ENCODE data around the gene UFD1. TPM values are rescaled to one million over a fixed set of nuclear protein-coding genes. Genes with fewer than 3 reads are reported as not detected.

UFD1 gene
- total RNA-seq, 1 donor from 2014 or later: 41.8 TPM

DNA sequence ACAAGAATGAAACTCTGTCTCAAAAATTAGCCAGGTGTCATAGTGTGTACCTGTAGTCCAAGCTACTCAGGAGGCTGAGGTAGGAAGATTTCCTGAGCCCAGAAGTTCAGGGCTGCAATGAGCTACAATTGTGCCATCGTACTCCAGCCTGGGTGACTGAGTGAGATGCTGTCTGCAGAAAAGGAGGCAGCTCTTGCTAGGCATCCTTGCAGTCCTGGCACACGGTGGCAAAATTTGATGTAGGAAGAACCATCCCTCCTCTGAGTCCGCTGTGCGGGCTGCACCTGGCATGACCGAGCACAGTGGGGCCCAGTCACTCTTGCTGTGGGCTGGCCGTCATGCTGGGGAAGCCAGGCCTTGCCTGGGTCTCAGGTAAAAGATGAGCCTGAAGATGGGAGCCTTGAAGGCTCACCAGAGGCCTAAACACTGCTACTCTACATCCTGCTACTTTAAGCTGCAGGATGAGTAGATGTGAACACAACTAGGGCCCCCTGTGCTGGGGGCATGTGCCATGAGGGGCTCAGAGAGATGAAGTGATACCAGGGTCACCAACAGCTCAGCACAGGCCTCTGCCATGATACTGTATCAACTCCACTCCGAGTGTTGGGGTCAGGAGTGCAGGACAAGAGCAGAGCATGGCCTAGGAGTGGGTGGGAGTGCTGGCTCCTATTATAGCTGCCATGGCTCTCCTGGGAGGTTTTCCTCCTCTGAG is 19.3 kb upstream of the UFD1 start:
- H3K27ac ChIP-seq (replicated peaks): no peak overlapping the region
- TF ChIP-seq, protein P1, sequence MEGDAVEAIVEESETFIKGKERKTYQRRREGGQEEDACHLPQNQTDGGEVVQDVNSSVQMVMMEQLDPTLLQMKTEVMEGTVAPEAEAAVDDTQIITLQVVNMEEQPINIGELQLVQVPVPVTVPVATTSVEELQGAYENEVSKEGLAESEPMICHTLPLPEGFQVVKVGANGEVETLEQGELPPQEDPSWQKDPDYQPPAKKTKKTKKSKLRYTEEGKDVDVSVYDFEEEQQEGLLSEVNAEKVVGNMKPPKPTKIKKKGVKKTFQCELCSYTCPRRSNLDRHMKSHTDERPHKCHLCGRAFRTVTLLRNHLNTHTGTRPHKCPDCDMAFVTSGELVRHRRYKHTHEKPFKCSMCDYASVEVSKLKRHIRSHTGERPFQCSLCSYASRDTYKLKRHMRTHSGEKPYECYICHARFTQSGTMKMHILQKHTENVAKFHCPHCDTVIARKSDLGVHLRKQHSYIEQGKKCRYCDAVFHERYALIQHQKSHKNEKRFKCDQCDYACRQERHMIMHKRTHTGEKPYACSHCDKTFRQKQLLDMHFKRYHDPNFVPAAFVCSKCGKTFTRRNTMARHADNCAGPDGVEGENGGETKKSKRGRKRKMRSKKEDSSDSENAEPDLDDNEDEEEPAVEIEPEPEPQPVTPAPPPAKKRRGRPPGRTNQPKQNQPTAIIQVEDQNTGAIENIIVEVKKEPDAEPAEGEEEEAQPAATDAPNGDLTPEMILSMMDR (IDR thresholded peaks at IDR 0.05; ENCODE audit: borderline replicate concordance): no peak
- H3K9me3 ChIP-seq (replicated peaks): no peaks in the 10 kb centered on the region
- no peak overlapping the region for H3K4me3 ChIP-seq
- no peak for DNase-seq
- H3K4me1 ChIP-seq: no peaks in the 10 kb centered on the region
- intact Hi-C loops (cut with micrococcal nuclease): loop anchor here (5.0 kb wide), 1 partner anchor 134 kb away; no protein-coding TSS in a partner anchor
- H3K36me3 ChIP-seq: no peaks in the 10 kb centered on the region
- peaks cover 4% of the 10 kb centered on the region for H3K27me3 ChIP-seq (ENCODE audit: low read depth)

DNA sequence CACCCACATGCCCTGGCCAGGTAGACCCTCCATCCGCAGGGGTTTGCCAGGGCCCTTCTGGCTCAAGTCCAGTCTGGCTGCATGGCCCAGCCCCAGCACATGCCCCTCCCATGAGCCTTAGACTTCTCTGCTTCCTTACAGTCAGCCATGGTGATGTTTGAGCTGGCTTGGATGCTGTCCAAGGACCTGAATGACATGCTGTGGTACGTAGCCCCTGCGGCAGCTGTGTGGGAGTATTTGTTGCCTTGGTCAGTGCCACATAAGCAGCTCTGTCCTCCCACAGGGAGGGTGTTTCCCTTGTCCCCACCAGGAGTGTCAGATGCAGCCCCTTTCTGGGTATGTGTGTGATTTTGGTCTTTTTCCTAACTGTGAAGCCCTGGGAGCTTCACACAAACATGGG is 18.3 kb upstream of the UFD1 start:
- no peak for DNase-seq
- H3K27me3 ChIP-seq (ENCODE audit: low read depth): peaks cover 4% of the 10 kb centered on the region
- no peaks in the 10 kb centered on the region for H3K36me3 ChIP-seq
- H3K4me3 ChIP-seq: no peak overlapping the region
- H3K4me1 ChIP-seq: no peaks in the 10 kb centered on the region
- TF ChIP-seq, protein P1 (IDR thresholded peaks at IDR 0.05; ENCODE audit: borderline replicate concordance): no peak
- H3K27ac ChIP-seq (replicated peaks): no peak overlapping the region
- intact Hi-C loops (cut with micrococcal nuclease): loop anchor here (5.0 kb wide), 1 partner anchor 135 kb away; no protein-coding TSS in a partner anchor
- no peaks in the 10 kb centered on the region for H3K9me3 ChIP-seq (replicated peaks)

DNA sequence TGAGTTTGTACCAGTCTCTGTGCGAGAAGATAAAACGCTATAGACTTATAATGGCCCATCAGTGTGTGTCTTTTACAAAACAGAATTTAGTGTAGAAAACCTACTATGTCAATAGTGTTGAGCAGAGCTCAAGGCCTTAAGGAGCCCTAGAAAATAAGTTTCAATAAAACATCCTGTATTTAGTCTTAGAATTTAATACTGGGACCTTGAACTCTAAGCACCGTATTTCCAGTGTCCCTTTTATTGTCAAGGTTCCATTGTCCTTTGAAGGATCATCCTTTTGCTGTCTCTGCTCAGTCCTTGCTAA is 17.3 kb upstream of the UFD1 start:
- Histone ChIP-seq H3K36me3 (no peaks in the 10 kb centered on the region), H3K27ac (replicated peaks) (no peak overlapping the region), H3K4me1 (no peaks in the 10 kb centered on the region), H3K27me3 (ENCODE audit: low read depth) (peaks cover 4% of the 10 kb centered on the region), H3K9me3 (replicated peaks) (no peaks in the 10 kb centered on the region), H3K4me3 (no peak overlapping the region)
- TF ChIP-seq, protein P1 (IDR thresholded peaks at IDR 0.05; ENCODE audit: borderline replicate concordance): no peak
- no peak for DNase-seq
- intact Hi-C loops (cut with micrococcal nuclease): loop anchor here (5.0 kb wide), 1 partner anchor 136 kb away; no protein-coding TSS in a partner anchor

DNA sequence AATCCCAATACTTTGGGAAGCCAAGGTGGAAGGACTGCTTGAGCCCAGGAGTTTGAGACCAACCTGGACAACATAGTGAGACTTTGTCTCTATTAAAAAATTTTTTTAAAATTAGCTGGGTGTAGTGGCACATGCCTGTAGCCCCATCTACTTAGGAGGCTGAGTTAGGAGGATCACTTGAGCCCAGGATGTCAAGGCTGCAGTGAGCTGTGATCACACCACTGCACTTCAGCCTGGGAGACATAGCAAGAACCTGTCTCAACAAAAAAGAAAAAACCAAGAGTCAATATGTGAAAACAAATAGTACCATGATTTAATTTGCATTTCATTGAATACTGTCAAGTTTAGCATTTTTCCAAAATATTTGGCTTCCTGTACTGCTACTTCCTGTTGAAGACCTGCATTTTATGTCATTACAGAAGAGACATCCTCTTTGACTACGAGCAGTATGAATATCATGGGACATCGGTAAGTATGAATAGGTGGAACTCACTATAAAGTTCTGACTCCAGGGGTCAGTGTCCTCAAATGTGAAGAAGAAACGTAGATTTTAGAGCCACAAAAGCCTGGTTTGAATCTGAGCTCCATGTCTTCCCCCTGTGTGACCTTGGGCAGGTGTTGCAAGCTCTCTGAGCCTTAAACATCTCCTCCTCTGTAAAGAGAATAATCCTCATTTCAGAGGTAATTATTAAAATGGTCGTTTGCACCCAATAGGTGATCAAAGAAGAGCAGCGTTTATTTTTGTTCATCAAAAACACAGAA is 16.8 kb upstream of the UFD1 start:
- H3K4me3 ChIP-seq: no peak overlapping the region
- no peaks in the 10 kb centered on the region for H3K9me3 ChIP-seq (replicated peaks)
- no peak for DNase-seq
- no peaks in the 10 kb centered on the region for H3K4me1 ChIP-seq
- intact Hi-C loops (cut with micrococcal nuclease): loop anchor here (5.0 kb wide), 1 partner anchor 137 kb away; no protein-coding TSS in a partner anchor
- TF ChIP-seq, protein P1 (IDR thresholded peaks at IDR 0.05; ENCODE audit: borderline replicate concordance): peak; percentile 49
- H3K27me3 ChIP-seq (ENCODE audit: low read depth): peaks cover 4% of the 10 kb centered on the region
- no peak overlapping the region for H3K27ac ChIP-seq (replicated peaks)
- H3K36me3 ChIP-seq: no peaks in the 10 kb centered on the region

- TF ChIP-seq, protein P1 (IDR thresholded peaks at IDR 0.05; ENCODE audit: borderline replicate concordance): no peak
- no peak overlapping the region for H3K27ac ChIP-seq (replicated peaks)
- no peak for DNase-seq
- no peaks in the 10 kb centered on the region for H3K36me3 ChIP-seq
- H3K27me3 ChIP-seq (ENCODE audit: low read depth): peaks cover 4% of the 10 kb centered on the region
- no peaks in the 10 kb centered on the region for H3K4me1 ChIP-seq
- intact Hi-C loops (cut with micrococcal nuclease): loop anchor here (5.0 kb wide), 1 partner anchor 138 kb away; no protein-coding TSS in a partner anchor
- H3K9me3 ChIP-seq (replicated peaks): no peaks in the 10 kb centered on the region
- H3K4me3 ChIP-seq: no peak overlapping the region
These were observed 15.7 kb upstream of the UFD1 start for GRCh38 chr22:19494676-19495173.

Measured in left ventricle myocardium inferior (tissue), 1 donor.